B cell (primary cell): ENCODE data around the gene HJURP. TPM values are rescaled to one million over a fixed set of nuclear protein-coding genes. Genes with fewer than 3 reads are reported as not detected.

Experiments
- ATAC-seq: fragments of 200-7000 bp; cut with Tn5 transposase; one replicate; pipeline ENCODE4 v1.10.0; 2021; ENCODE audit warnings: low read depth, mild to moderate bottlenecking, moderate number of reproducible peaks, moderate library complexity
- CTCF ChIA-PET: fragments of 350-600 bp; sonication (Branson Sonifier 250); formaldehyde crosslinking; loops from one replicate; lab custom pipeline; 2021; ENCODE audit warnings: antibody characterized with exemption, inconsistent platforms; lab: Charles Lee
- POLR2A ChIA-PET: fragments of 350-600 bp; sonication (Branson Sonifier 250); formaldehyde crosslinking; loops from one replicate; lab custom pipeline; 2021; ENCODE audit warnings: antibody characterized with exemption; lab: Charles Lee
- DNase-seq: peaks from one replicate; pipeline ENCODE4 v3.0.0; 2013
- H2AFZ ChIP-seq: 2 replicates; pipeline ENCODE4 v1.6.1; 2012; ENCODE audit warnings: mild to moderate bottlenecking, low read depth, low read length; ENCODE audit not compliant: insufficient read depth, poor library complexity, severe bottlenecking
- H3K27ac ChIP-seq, 2 donors: 1 replicate in 1 of 2; 2 replicates in 1 of 2; pipeline ENCODE4 v1.5.1; 2012 to 2013; ENCODE audit warnings: low read length in 2 of 2, mild to moderate bottlenecking in 2 of 2, moderate library complexity in 1 of 2
- H3K27me3 ChIP-seq, 4 experiments: fragments of 200-600 bp in 1 of 4; sonication (generic) in 1 of 4; replicated peaks in 1 of 4; 1 replicate in 2 of 4; 2 replicates in 2 of 4; pipeline versions ENCODE4 v1.6.1 to v1.7.0; 2013 to 2016; ENCODE audit warnings: low read length in 3 of 4, mild to moderate bottlenecking in 2 of 4, mixed read lengths in 1 of 4, moderate library complexity in 1 of 4; ENCODE audit not compliant: insufficient read depth in 4 of 4, control insufficient read depth in 3 of 4; ENCODE audit errors: control extremely low read depth in 1 of 4
- H3K36me3 ChIP-seq, 2 experiments: replicated peaks in 1 of 2; 1 replicate in 1 of 2; 2 replicates in 1 of 2; pipeline versions ENCODE4 v1.6.1 to v1.7.1; 2013; ENCODE audit warnings: low read length in 1 of 2; ENCODE audit not compliant: insufficient read depth in 2 of 2, control insufficient read depth in 1 of 2; ENCODE audit errors: control extremely low read depth in 1 of 2, extremely low read depth in 1 of 2
- H3K4me1 ChIP-seq, 2 donors: fragments of 200-600 bp in 1 of 2; sonication (generic) in 1 of 2; 1 replicate in 1 of 2; 2 replicates in 1 of 2; pipeline versions ENCODE4 v1.5.1 to v1.6.1; 2013 to 2017; ENCODE audit warnings: low read length in 2 of 2; ENCODE audit not compliant: control insufficient read depth in 2 of 2, insufficient read depth in 2 of 2
- H3K4me2 ChIP-seq: replicated peaks from 2 replicates; pipeline ENCODE3; 2012; ENCODE audit warnings: mild to moderate bottlenecking, low read depth, low read length; ENCODE audit not compliant: poor library complexity, severe bottlenecking
- H3K4me3 ChIP-seq, 5 experiments: fragments of 200-600 bp in 1 of 5; sonication (generic) in 1 of 5; 1 replicate in 3 of 5; 2 replicates in 2 of 5; pipeline versions ENCODE4 v1.5.1 to v1.7.0; 2011 to 2016; ENCODE audit warnings: low read length in 4 of 5, mild to moderate bottlenecking in 4 of 5, low read depth in 2 of 5, control low read depth in 1 of 5, moderate library complexity in 1 of 5; ENCODE audit not compliant: insufficient read depth in 1 of 5; ENCODE audit errors: control extremely low read depth in 1 of 5, extremely low read depth in 1 of 5
- H3K79me2 ChIP-seq: fragments of 200-600 bp; sonication (generic); one replicate; pipeline ENCODE4 v1.6.0; 2016; ENCODE audit warnings: low read length; ENCODE audit not compliant: control insufficient read depth, insufficient read depth
- H3K9ac ChIP-seq: fragments of 200-600 bp; sonication (generic); 2 replicates; pipeline ENCODE4 v1.6.1; 2017; ENCODE audit warnings: mild to moderate bottlenecking, low read length, moderate library complexity
- H3K9me3 ChIP-seq, 3 donors: one replicate each; pipeline versions ENCODE4 v1.6.1 to v1.7.1; 2013; ENCODE audit warnings: low read length in 2 of 3; ENCODE audit not compliant: control insufficient read depth in 2 of 3, insufficient read depth in 1 of 3; ENCODE audit errors: control extremely low read depth in 1 of 3
- H4K20me1 ChIP-seq: 2 replicates; pipeline ENCODE4 v1.6.0; 2012; ENCODE audit warnings: mild to moderate bottlenecking, low read length; ENCODE audit not compliant: insufficient read depth, control insufficient read depth, poor library complexity, severe bottlenecking
- H3K27ac Mint-ChIP-seq: one replicate; pipeline ENCODE4 v1.8.0; 2021; ENCODE audit warnings: mixed read lengths
- H3K27me3 Mint-ChIP-seq: one replicate; pipeline ENCODE4 v1.8.0; 2021; ENCODE audit warnings: mixed read lengths
- H3K4me1 Mint-ChIP-seq: one replicate; pipeline ENCODE4 v1.8.0; 2021; ENCODE audit warnings: mixed read lengths
- H3K4me3 Mint-ChIP-seq: one replicate; pipeline ENCODE4 v1.8.0; 2021; ENCODE audit warnings: mixed read lengths
- H3K9me3 Mint-ChIP-seq: one replicate; pipeline ENCODE4 v1.8.0; 2022; ENCODE audit warnings: mixed read lengths; ENCODE audit not compliant: insufficient read depth
- CTCF ChIP-seq: fragments of 200-600 bp; IDR thresholded peaks from one replicate; pipeline ENCODE4 v1.8.0; 2022; ENCODE audit warnings: antibody characterized with exemption, mild to moderate bottlenecking
- EZH2 ChIP-seq: IDR thresholded peaks from 2 replicates; pipeline ENCODE4 v1.6.1; 2012; ENCODE audit warnings: borderline replicate concordance, low read depth, mild to moderate bottlenecking, moderate library complexity, low read length; ENCODE audit not compliant: insufficient read depth, poor library complexity, severe bottlenecking
- WGBS: methylation state at CpG from one replicate; pipeline ENCODE4 v1.1.5; 2013; ENCODE audit warnings: missing lambda C conversion rate; ENCODE audit not compliant: insufficient coverage; 5-methylcytosine and 5-hydroxymethylcytosine counted together
- intact Hi-C: fragments of 100-400 bp; cut with micrococcal nuclease; formaldehyde crosslinking; loops from one replicate; pipeline ENCODE4 v1.10.0; 2022
- polyA plus RNA-seq: library from polyadenylated mRNA; depleted of rRNA; stranded (reverse); fragments of >200 nt; gene quantifications from 2 replicates; pipeline ENCODE4 v1.2.3, GENCODE V29; 2012
- total RNA-seq, 2 donors: library from RNA; stranded (reverse); fragments of 120-200 nt in 1 of 2; gene quantifications; 1 replicate in 1 of 2; 2 replicates in 1 of 2; pipeline versions ENCODE4 v1.2.3 to v1.2.4, GENCODE V29; 2013 to 2022

Gene HJURP
- total and polyA plus RNA-seq, 2 donors (not counting 1 experiment from before 2014, with no cell fraction given): 0.42 to 0.73 TPM

- TF ChIP-seq CTCF (no peak), EZH2 (no peak)
- H3K36me3 ChIP-seq: no peaks in the 10 kb centered on the region
- 95% methylated on average over 4 of the region's 8 CpGs for WGBS
- ChIA-PET CTCF (no interaction called here), POLR2A (no interaction called here)
- H3K4me3 ChIP-seq: no peak overlapping the region
- no peak overlapping the region for H2AFZ ChIP-seq
- no peak for ATAC-seq
- peaks cover 0 to 5% (median 0%) of the 10 kb centered on the region in 3 donors for H3K9me3 ChIP-seq
- H3K27ac ChIP-seq: no peak overlapping the region
- Mint-ChIP-seq H3K4me1 (no peaks in the 10 kb centered on the region), H3K9me3 (no peaks in the 10 kb centered on the region), H3K27me3 (peaks cover 24% of the 10 kb centered on the region), H3K4me3 (no peak overlapping the region), H3K27ac (no peak overlapping the region)
- intact Hi-C loops: no loop called here
- H3K9ac ChIP-seq: no peak overlapping the region
- H3K4me1 ChIP-seq: no peaks in the 10 kb centered on the region
- no peaks in the 10 kb centered on the region for H3K79me2 ChIP-seq
- H4K20me1 ChIP-seq: no peaks in the 10 kb centered on the region
- peaks cover 0 to 12% (median 0%) of the 10 kb centered on the region in 4 experiments for H3K27me3 ChIP-seq
- H3K4me2 ChIP-seq: no peak overlapping the region
- DNase-seq: no peak
These were observed 42.6 kb downstream of the HJURP start for GRCh38 chr2:233811732-233812131.

- TF ChIP-seq EZH2: no peak
- TF ChIP-seq CTCF: no peak
- H3K9me3 Mint-ChIP-seq: no peaks in the 10 kb centered on the region
- ChIA-PET CTCF (no interaction called here), POLR2A (no interaction called here)
- no peaks in the 10 kb centered on the region for H3K4me1 ChIP-seq
- peaks cover 0 to 8% (median 0%) of the 10 kb centered on the region in 4 experiments for H3K27me3 ChIP-seq
- H3K4me2 ChIP-seq: no peak overlapping the region
- H3K27ac ChIP-seq: no peak overlapping the region
- intact Hi-C loops: no loop called here
- no peak overlapping the region for H3K27ac Mint-ChIP-seq
- H3K27me3 Mint-ChIP-seq: peaks cover 24% of the 10 kb centered on the region
- no peaks in the 10 kb centered on the region for H3K36me3 ChIP-seq
- H3K4me3 ChIP-seq: no peak overlapping the region
- H3K79me2 ChIP-seq: no peaks in the 10 kb centered on the region
- no peaks in the 10 kb centered on the region for H3K4me1 Mint-ChIP-seq
- no peak overlapping the region for H2AFZ ChIP-seq
- no peak overlapping the region for H3K9ac ChIP-seq
- DNase-seq: no peak
- H4K20me1 ChIP-seq: no peaks in the 10 kb centered on the region
- H3K9me3 ChIP-seq: no peaks in the 10 kb centered on the region
- WGBS: 82% methylated on average over 3 of the region's 4 CpGs
- no peak for ATAC-seq
- no peak overlapping the region for H3K4me3 Mint-ChIP-seq
These were observed 43.2 kb downstream of the HJURP start for GRCh38 chr2:233811087-233811486.
